GM12878 (cell line): ENCODE data around the gene FAM241A. TPM values are rescaled to one million over a fixed set of nuclear protein-coding genes. Genes with fewer than 3 reads are reported as not detected.
A peak's percentile ranks its signal among the peaks of the same experiment; 100 is the strongest.

ENCODE experiments used
- ATAC-seq: fragments of 200-7000 bp; cut with Tn5 transposase; 3 replicates; pipeline ENCODE4 v1.9.1; 2020; ENCODE audit warnings: mild to moderate bottlenecking, moderate library complexity
- BruUV-seq: library from RNA; stranded (reverse); fragments of 400-500 nt; replicated peaks from 2 replicates; lab custom pipeline; 2021; lab: Mats Ljungman, UMichigan
- CTCF ChIA-PET: fragments of 300-600 bp; sonication (Branson Sonifier 250); formaldehyde crosslinking; extraction: SDS; loops from one replicate; lab custom pipeline; 2021; ENCODE audit warnings: inconsistent platforms; lab: Yijun Ruan, JAX
- POLR2A ChIA-PET: fragments of 350-600 bp; formaldehyde crosslinking; extraction: SDS; loops from one replicate; lab custom pipeline; 2021; ENCODE audit warnings: inconsistent platforms; lab: Charles Lee
- RAD21 ChIA-PET: fragments of 300-600 bp; sonication (Branson Sonifier 250); formaldehyde crosslinking; loops from one replicate; lab custom pipeline; 2023; ENCODE audit warnings: antibody characterized with exemption; ENCODE audit not compliant: unreplicated experiment; lab: Charles Lee
- SMC1A ChIA-PET: fragments of 300-600 bp; sonication (Branson Sonifier 250); formaldehyde crosslinking; loops from one replicate; lab custom pipeline; 2023; ENCODE audit not compliant: unreplicated experiment, uncharacterized antibody; lab: Charles Lee
- DNase-seq: peaks from one replicate; pipeline ENCODE4 v3.0.0-alpha.2; 2011; ENCODE audit warnings: low read depth, low spot score
- FAIRE-seq: peaks from 3 replicates; lab custom pipeline; 2011; peaks lifted over from hg19 to GRCh38; lab: Jason Lieb, UNC
- H2AFZ ChIP-seq: 2 replicates; pipeline ENCODE4 v1.6.0; 2011; ENCODE audit warnings: low read depth, low read length, control low read depth; ENCODE audit not compliant: control insufficient read depth
- H3K27ac ChIP-seq: 2 replicates; pipeline ENCODE4 v1.5.1; 2011; ENCODE audit warnings: control low read depth; ENCODE audit not compliant: control insufficient read depth, insufficient read depth
- H3K27me3 ChIP-seq, 2 experiments: replicated peaks in 1 of 2; 2 replicates each; pipeline versions ENCODE4 v1.6.0 to v1.6.1; 2011; ENCODE audit warnings: low read length in 1 of 2; ENCODE audit not compliant: control insufficient read depth in 2 of 2, insufficient read depth in 2 of 2
- H3K36me3 ChIP-seq, 2 experiments: 2 replicates each; pipeline ENCODE4 v1.5.1; 2011; ENCODE audit warnings: low read length in 1 of 2; ENCODE audit not compliant: control insufficient read depth in 2 of 2, insufficient read depth in 2 of 2
- H3K4me1 ChIP-seq: 2 replicates; pipeline ENCODE4 v1.6.1; 2011; ENCODE audit warnings: mild to moderate bottlenecking, low read length, moderate library complexity, mixed read lengths; ENCODE audit not compliant: control insufficient read depth, insufficient read depth
- H3K4me2 ChIP-seq: 2 replicates; pipeline ENCODE4 v1.6.0; 2011; ENCODE audit warnings: control low read depth; ENCODE audit not compliant: control insufficient read depth, insufficient read depth
- H3K4me3 ChIP-seq: fragments of 200-600 bp; sonication (generic); 2 replicates; pipeline ENCODE4 v1.5.1; 2016
- H3K79me2 ChIP-seq: 2 replicates; pipeline ENCODE4 v1.6.0; 2011; ENCODE audit warnings: low read length; ENCODE audit not compliant: control insufficient read depth, insufficient read depth
- H3K9ac ChIP-seq: 2 replicates; pipeline ENCODE4 v1.8.0; 2011; ENCODE audit warnings: low read length, control low read depth, mixed read lengths; ENCODE audit not compliant: control insufficient read depth, insufficient read depth
- H3K9me3 ChIP-seq: replicated peaks from 3 replicates; pipeline ENCODE4 v1.5.1; 2011; ENCODE audit warnings: mild to moderate bottlenecking, low read length; ENCODE audit not compliant: control insufficient read depth, insufficient read depth
- H4K20me1 ChIP-seq: 2 replicates; pipeline ENCODE4 v1.6.0; 2011; ENCODE audit not compliant: control insufficient read depth, insufficient read depth
- BHLHE40 ChIP-seq, 2 experiments: fragments of 450-650 bp in 1 of 2; IDR thresholded peaks; 2 replicates each; pipeline ENCODE4 v1.6.1; 2011 to 2017; ENCODE audit warnings: low read depth in 2 of 2, borderline replicate concordance in 1 of 2, improper control_type of control experiment in 1 of 2, low read length in 1 of 2, mild to moderate bottlenecking in 1 of 2
- CBFB ChIP-seq: IDR thresholded peaks from 2 replicates; pipeline ENCODE4 v1.6.1; 2016; ENCODE audit warnings: antibody characterized with exemption, low read depth
- CEBPB ChIP-seq, 2 experiments: fragments of 150-350 bp in 1 of 2; IDR thresholded peaks; 2 replicates each; pipeline ENCODE4 v1.6.1; 2012 to 2014; ENCODE audit warnings: low read depth in 2 of 2, low read length in 2 of 2, borderline replicate concordance in 1 of 2, inconsistent platforms in 1 of 2
- EP300 ChIP-seq, 2 experiments: fragments of 150-350 bp in 1 of 2; IDR thresholded peaks; 2 replicates each; pipeline ENCODE4 v1.6.1; 2011 to 2012; ENCODE audit warnings: low read depth in 2 of 2, low read length in 2 of 2, borderline replicate concordance in 1 of 2, improper control_type of control experiment in 1 of 2, inconsistent platforms in 1 of 2; ENCODE audit not compliant: control insufficient read depth in 1 of 2
- IRF4 ChIP-seq: IDR thresholded peaks from 2 replicates; pipeline ENCODE4 v1.6.1; 2011; ENCODE audit warnings: low read depth, low read length
- JUNB ChIP-seq: IDR thresholded peaks from 2 replicates; pipeline ENCODE4 v1.6.1; 2016; ENCODE audit warnings: antibody characterized with exemption, mild to moderate bottlenecking
- NFIC ChIP-seq: IDR thresholded peaks from 2 replicates; pipeline ENCODE4 v1.6.1; 2012; ENCODE audit warnings: low read depth, mild to moderate bottlenecking, inconsistent platforms, low read length, moderate library complexity
- RUNX3 ChIP-seq: IDR thresholded peaks from 2 replicates; pipeline ENCODE4 v1.6.1; 2012; ENCODE audit warnings: low read length, inconsistent platforms
- whole genome bisulfite sequencing: methylation state at CpG from one replicate; pipeline ENCODE4 v1.1.6; 2016; ENCODE audit warnings: low lambda C conversion rate; ENCODE audit not compliant: insufficient replicate concordance, insufficient coverage; ENCODE audit errors: missing lambda C conversion rate; 5-methylcytosine and 5-hydroxymethylcytosine counted together
- in situ Hi-C: fragments of 300-500 bp; cut with MboI; formaldehyde crosslinking; loops from 9 replicates; pipeline ENCODE4 v1.14.3; 2018; ENCODE audit warnings: mixed read lengths
- intact Hi-C: fragments of 100-400 bp; cut with micrococcal nuclease; formaldehyde crosslinking; loops from one replicate; pipeline ENCODE4 v1.14.2; 2022; ENCODE audit not compliant: unreplicated experiment
- polyA plus RNA-seq, 11 experiments: library from polyadenylated mRNA; depleted of rRNA in 4 of 11; unstranded in 6 of 11; stranded (reverse) in 5 of 11; fragments of >200 nt; fragmentation: Nextera tagmentation in 4 of 11; fragmentation: Illumina TruSeq in 1 of 11; extraction: Ambion mirVana in 4 of 11; extraction: Trizol in 1 of 11; gene quantifications; 1 replicate in 1 of 11; 2 replicates in 10 of 11; pipeline versions ENCODE4 v1.2.1 to v1.2.3, GENCODE V29; 2011 to 2016; ENCODE audit warnings: inconsistent platforms in 2 of 11, missing spikeins in 2 of 11, low read depth in 1 of 11
- total RNA-seq, 4 experiments: library from RNA; depleted of rRNA in 3 of 4; stranded (reverse); fragments of >200 nt in 3 of 4; fragmentation: Illumina TruSeq in 1 of 4; extraction: Trizol in 1 of 4; gene quantifications; 2 replicates each; pipeline versions ENCODE4 v1.2.1 to v1.2.3, GENCODE V29; 2013 to 2021
- TF ChIP-seq, protein P1 (sequence below): fragments of 450-650 bp; IDR thresholded peaks from 2 replicates; pipeline ENCODE4 v1.6.1; 2018; ENCODE audit warnings: borderline replicate concordance, mild to moderate bottlenecking; ENCODE audit not compliant: partially characterized antibody
- TF ChIP-seq, protein P2 (sequence below): IDR thresholded peaks from 2 replicates; pipeline ENCODE4 v1.6.1; 2012; ENCODE audit warnings: low read length, inconsistent platforms

Gene FAM241A
- total and polyA plus RNA-seq, 10 of the 15 experiments (the other 5 are each of a cell fraction or from before 2014, with no cell fraction given), result 0.20 to 7.5 (median 2.4) TPM

DNA sequence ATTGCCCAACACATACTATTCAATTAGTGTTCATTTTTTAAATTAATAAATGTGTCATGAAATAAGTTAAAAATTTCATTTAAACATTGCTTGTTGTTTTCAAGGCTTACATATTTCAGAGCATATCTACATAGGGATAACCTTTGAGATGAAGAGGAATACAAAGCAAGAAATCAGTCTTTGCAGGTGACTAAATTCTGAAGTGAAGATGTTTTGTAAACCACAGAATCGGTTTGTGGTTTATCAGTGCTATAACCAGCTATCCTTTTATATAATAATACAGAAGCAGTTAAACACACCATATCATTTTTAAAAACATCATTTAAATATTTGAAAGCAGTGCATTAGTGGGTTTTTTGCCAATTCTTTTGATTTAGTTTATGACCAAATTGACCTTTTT lies 26.9 kb downstream of the FAM241A start:
- H2AFZ ChIP-seq, result no peak overlapping the region
- no peaks in the 10 kb centered on the region for H3K9me3 ChIP-seq
- H3K4me2 ChIP-seq, result no peak overlapping the region
- H3K9ac ChIP-seq, result no peak overlapping the region
- no peaks in the 10 kb centered on the region for H4K20me1 ChIP-seq
- no peak overlapping the region for H3K27ac ChIP-seq
- intact Hi-C loops, result no loop called here
- peak; percentile 98 for TF ChIP-seq RUNX3
- TF ChIP-seq CBFB, result 0 out of 2 replicates have a peak, but pooled peaks have one; percentile 73
- peak; percentile 77 for TF ChIP-seq JUNB
- no peak for TF ChIP-seq BHLHE40 (IDR thresholded peaks at IDR 0.05; ENCODE audit: borderline replicate concordance in 1 of 2, low read depth in 2 of 2, low read length in 1 of 2)
- TF ChIP-seq EP300 (IDR thresholded peaks at IDR 0.05; ENCODE audit: borderline replicate concordance in 1 of 2, control insufficient read depth in 1 of 2, low read depth in 2 of 2, low read length in 2 of 2), result no peak
- TF ChIP-seq, protein P1, sequence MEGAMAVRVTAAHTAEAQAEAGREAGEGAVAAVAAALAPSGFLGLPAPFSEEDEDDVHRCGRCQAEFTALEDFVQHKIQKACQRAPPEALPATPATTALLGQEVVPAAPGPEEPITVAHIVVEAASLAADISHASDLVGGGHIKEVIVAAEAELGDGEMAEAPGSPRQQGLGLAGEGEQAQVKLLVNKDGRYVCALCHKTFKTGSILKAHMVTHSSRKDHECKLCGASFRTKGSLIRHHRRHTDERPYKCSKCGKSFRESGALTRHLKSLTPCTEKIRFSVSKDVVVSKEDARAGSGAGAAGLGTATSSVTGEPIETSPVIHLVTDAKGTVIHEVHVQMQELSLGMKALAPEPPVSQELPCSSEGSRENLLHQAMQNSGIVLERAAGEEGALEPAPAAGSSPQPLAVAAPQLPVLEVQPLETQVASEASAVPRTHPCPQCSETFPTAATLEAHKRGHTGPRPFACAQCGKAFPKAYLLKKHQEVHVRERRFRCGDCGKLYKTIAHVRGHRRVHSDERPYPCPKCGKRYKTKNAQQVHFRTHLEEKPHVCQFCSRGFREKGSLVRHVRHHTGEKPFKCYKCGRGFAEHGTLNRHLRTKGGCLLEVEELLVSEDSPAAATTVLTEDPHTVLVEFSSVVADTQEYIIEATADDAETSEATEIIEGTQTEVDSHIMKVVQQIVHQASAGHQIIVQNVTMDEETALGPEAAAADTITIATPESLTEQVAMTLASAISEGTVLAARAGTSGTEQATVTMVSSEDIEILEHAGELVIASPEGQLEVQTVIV, result no peak
- TF ChIP-seq NFIC, result peak; percentile 82
- TF ChIP-seq IRF4, result 0 out of 2 replicates have a peak, but pooled peaks have one; percentile 31
- TF ChIP-seq, protein P2, sequence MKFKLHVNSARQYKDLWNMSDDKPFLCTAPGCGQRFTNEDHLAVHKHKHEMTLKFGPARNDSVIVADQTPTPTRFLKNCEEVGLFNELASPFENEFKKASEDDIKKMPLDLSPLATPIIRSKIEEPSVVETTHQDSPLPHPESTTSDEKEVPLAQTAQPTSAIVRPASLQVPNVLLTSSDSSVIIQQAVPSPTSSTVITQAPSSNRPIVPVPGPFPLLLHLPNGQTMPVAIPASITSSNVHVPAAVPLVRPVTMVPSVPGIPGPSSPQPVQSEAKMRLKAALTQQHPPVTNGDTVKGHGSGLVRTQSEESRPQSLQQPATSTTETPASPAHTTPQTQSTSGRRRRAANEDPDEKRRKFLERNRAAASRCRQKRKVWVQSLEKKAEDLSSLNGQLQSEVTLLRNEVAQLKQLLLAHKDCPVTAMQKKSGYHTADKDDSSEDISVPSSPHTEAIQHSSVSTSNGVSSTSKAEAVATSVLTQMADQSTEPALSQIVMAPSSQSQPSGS, result peak; percentile 35; the same call in 1 of the 2 replicates
- TF ChIP-seq CEBPB (IDR thresholded peaks at IDR 0.05; ENCODE audit: borderline replicate concordance in 1 of 2, low read depth in 2 of 2, low read length in 2 of 2), result no peak
- TF ChIP-seq, all 136 proteins: peak for 6
- no TSS peak for BruUV-seq
- POLR2A ChIA-PET, result interaction anchor here (0.5 kb wide), 1 partner anchor 1098 kb away, joined by 3 read pairs; no protein-coding TSS in a partner anchor
- in situ Hi-C loops, result no loop called here
- DNase-seq (no peak), FAIRE-seq (no peak), ATAC-seq (peak; percentile 60)
- RAD21 ChIA-PET, result no interaction called here
- CTCF ChIA-PET, result interaction anchor here (0.8 to 1.3 kb wide), 2 partner anchors 10 to 64 kb away, joined by 3 to 4 read pairs; no protein-coding TSS in a partner anchor
- peaks cover 11% of the 10 kb centered on the region; the same call in 1 of the 2 replicates for H3K4me1 ChIP-seq
- H3K79me2 ChIP-seq, result no peaks in the 10 kb centered on the region
- no peak overlapping the region for H3K4me3 ChIP-seq
- SMC1A ChIA-PET, result interaction anchor here (1.5 kb wide), 1 partner anchor 73 kb away, joined by 4 read pairs; no protein-coding TSS in a partner anchor
- 0% methylated on average over 1 of the region's 1 CpG for WGBS
- no peaks in the 10 kb centered on the region for H3K36me3 ChIP-seq
- no peaks in the 10 kb centered on the region for H3K27me3 ChIP-seq
